HG03103 (cell line): ENCODE data around the gene ATP13A4.

ENCODE experiments used
- ATAC-seq: cut with Tn5 transposase; IDR thresholded peaks from one replicate; pipeline ENCODE4 v1.9.1; 2021; ENCODE audit warnings: low read depth; ENCODE audit not compliant: unreplicated experiment

ATP13A4 gene, protein sequence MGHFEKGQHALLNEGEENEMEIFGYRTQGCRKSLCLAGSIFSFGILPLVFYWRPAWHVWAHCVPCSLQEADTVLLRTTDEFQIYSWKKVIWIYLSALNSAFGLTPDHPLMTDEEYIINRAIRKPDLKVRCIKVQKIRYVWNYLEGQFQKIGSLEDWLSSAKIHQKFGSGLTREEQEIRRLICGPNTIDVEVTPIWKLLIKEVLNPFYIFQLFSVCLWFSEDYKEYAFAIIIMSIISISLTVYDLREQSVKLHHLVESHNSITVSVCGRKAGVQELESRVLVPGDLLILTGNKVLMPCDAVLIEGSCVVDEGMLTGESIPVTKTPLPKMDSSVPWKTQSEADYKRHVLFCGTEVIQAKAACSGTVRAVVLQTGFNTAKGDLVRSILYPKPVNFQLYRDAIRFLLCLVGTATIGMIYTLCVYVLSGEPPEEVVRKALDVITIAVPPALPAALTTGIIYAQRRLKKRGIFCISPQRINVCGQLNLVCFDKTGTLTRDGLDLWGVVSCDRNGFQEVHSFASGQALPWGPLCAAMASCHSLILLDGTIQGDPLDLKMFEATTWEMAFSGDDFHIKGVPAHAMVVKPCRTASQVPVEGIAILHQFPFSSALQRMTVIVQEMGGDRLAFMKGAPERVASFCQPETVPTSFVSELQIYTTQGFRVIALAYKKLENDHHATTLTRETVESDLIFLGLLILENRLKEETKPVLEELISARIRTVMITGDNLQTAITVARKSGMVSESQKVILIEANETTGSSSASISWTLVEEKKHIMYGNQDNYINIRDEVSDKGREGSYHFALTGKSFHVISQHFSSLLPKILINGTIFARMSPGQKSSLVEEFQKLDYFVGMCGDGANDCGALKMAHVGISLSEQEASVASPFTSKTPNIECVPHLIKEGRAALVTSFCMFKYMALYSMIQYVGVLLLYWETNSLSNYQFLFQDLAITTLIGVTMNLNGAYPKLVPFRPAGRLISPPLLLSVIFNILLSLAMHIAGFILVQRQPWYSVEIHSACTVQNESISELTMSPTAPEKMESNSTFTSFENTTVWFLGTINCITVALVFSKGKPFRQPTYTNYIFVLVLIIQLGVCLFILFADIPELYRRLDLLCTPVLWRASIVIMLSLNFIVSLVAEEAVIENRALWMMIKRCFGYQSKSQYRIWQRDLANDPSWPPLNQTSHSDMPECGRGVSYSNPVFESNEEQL

DNA sequence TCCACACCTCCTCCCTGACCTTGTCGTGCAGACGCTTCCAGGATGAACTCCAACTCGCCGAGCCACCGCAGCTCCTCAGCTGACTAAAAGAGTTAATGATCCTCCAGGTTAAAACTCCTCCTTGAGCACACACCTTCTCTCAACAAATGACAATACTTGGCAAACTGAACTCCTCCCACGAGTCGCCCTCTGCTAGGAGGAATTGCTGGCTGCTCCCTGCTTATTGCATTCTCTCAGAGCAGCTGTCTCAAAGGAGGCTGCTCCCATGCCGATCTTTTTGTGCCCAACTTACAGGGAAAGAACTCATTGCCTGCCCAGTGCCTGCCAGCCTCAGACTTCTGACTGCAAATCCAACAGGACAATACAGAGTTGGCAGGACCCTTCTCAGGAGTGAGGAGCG is at the start of gene ATP13A4:
TSS of gene ATP13A4 (minus strand) at position 85 of the 400 bp plus-strand sequence. CDS start 96 bp downstream, outside the sequence.
- ATAC-seq, result no peak

DNA sequence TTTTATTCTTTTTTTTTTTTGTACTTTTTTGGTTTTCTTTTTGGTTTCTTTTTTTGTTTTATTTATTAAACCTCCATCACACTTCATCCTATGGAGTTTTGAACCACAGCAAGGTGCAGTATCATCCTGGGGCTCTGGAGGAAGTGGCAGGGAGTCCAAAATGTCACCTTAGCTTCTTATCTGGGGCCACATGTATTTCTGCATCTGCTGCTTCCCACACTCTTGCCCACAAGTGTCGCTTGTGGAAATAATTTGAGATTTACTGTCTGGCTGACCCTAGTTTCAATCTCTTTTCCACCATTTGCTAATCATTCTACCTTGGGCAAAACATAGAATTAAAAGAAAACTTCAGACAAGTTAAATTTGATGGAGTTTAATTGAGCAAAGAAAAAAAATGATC is 44.7 kb upstream of the ATP13A4 start:
- no peak for ATAC-seq

DNA sequence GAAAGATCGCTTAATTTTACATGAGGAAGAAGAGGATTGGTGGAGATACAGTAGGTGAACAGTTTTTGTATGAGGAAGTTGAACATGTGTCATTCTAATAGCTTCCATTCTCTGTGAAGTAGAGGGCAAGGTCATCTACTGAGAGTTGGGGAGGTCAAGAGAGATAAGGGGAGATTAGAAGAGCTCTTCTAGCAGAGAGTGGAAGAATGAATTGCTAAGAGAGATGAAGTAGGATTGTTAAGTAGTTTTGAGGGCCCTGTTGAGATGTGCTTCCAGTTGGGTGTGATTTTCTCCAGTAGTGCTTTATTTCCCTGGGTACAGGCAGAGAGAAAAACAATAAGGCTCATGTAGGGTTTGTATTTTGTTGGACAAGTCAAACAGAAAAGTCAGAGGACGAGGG is 43.5 kb upstream of the ATP13A4 start:
- no peak for ATAC-seq

DNA sequence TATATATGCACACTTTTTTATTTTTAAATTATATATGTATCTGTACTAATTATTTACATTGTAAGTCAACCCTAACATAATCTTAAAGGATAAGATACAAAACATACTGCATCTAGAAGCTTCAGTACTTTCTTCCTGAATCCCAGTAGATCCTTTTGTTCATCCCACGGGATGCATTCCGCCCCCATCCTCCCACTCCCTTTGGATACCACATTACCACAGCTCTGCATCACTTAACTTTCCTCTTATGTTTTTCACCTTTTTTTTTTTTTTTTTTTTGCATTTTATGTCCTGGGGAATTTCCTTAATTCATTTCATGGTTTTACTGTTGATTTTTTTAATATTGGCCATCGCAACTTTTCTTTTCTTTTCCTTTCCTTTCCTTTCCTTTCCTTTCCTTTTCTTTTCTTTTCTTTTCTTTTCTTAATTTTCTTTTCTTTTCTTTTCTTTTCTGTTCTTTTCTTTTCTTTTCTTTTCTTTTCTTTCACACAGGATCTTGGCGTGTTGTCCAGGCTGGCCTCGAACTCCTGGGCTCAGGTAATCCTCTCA is 41.3 kb upstream of the ATP13A4 start:
- no peak for ATAC-seq

DNA sequence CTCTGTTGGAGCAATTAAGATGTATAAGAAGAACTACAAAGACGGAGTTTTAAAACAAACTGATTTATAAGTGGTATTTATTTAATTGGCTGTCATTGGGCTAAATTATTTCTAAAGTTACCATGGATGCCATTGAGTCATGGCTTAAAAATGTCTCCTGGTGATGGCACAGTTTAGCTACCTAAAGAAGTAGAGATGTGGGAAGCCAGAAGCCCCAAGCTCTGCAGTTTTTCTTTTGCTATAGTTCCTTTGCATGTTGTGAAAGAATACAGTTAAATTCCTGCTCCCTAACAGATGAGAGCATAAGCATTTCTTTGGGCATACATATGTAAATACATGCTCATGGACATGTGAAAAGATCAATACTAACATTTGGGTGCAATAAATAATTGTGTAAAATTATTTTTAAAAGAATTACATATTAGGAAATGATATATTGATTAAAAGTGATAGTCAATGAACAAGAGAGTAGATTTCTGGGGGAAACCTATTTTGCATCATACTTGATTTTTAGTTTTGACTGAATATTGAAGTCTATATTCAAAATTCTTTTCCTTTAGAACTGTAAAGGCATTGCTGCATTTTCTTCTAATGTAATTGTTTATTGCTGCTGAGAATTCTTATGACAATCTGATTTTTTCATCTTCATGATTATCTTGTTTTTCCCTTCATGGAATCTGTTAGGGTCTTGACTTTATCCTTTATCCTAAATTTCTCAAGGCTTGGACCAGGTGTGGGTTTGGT is 40.4 kb upstream of the ATP13A4 start:
- no peak for ATAC-seq

DNA sequence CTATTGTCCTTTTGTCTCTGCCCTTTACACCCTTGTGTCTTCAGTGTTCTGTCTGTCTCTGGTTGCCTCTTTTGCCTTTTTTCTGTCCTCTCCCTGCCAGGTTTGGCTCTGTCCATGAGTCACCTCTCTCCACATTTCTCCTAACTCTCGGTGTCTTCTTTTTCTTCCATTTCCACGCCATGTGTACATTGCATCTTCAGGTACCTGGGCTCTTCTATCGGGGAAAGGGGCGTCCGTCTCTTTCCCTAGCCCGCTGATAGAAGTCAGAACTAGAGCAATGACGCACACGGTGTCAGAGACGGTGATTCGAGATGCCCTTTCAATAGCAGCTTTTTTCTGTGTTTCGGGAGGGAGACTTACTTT is 39.0 kb upstream of the ATP13A4 start:
- ATAC-seq, result no peak

DNA sequence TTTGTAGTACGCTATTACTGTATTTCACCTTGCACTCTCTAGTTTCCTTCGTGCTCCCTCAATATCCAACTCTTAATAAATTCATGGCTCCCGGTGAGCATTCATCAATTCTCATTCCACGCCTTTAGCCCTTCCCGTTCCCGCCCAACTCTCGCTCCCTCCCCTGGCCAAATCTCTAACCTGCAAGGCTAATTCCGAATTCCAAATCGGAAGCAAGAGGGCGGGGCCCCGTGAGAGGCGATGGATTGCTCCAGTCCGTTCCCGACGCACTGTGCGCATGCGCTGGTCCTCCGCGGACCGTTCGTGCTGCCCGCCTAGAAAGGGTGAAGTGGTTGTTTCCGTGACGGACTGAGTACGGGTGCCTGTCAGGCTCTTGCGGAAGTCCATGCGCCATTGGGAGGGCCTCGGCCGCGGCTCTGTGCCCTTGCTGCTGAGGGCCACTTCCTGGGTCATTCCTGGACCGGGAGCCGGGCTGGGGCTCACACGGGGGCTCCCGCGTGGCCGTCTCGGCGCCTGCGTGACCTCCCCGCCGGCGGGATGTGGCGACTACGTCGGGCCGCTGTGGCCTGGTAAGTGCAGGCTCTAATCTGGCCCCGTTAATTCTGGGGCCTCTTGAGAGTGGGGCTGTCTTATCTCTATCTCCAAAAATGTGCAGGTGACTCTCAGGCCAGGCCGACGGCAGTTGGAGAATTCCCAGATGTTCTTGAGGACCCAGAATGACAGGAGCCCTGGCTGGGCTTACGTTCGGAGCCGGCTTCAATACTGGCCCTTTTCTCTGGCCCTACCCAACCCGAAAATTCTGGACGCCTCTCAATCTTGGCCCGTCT is 38.4 kb upstream of the ATP13A4 start, which contains the start of gene OPA1:
TSS of gene OPA1 (plus strand) at position 368 of the 827 bp plus-strand sequence. CDS start at position 538, 170 bp downstream.
- ATAC-seq, result peak; percentile 98

DNA sequence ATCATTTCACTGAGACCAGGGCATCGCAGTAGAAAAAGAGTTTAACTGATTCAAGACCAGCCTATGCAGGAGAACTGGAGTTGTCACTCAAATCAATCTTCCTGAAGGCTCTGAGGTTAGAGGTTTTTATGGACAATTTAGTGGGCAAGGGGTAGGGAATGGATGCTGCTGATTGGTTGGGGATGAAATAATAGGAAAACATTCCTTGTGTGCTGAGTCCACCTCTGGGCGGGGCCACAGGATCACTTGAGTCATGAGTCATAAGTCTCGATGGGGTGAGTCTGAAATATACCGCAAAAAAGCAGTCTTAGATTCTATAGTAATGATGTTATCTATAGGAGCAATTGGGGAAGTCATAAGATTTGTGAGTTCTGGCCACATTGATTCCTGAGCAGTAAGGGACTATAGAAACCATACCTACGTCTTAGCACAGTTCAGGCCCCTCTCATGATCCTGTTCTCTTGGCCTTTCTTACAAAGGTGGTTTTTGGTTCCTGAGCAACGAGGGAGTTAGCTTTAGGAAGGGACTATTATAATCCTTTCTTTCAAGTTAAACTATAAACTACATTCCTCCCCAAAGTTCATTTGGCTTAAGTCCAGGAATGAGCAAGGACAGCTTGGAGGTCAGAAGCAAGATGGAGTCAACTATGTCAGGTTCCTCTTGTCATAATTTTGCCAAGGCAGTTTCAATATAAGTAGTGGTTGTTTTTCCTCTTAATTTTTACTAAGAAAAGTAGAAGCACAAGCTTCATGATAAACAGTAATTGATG is 35.6 kb upstream of the ATP13A4 start:
- no peak for ATAC-seq

DNA sequence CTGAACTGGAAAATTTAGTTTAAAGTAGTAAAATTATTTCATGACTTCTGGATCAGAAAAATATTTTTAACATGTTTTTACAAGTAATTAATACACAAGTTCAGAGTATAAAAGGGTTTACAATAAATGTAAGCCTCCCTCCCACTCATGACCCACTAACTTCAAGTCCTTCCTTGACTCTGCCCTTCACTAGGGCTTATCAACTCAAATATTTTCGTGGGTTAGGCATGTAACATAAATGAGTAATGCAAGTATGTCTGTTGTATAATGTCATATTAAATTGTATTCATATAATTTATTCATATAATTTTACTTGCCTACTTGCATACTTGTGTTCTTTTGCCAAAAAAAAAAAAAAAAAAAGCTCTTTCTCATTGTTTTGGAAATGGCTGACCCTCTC is 34.9 kb upstream of the ATP13A4 start:
- no peak for ATAC-seq

DNA sequence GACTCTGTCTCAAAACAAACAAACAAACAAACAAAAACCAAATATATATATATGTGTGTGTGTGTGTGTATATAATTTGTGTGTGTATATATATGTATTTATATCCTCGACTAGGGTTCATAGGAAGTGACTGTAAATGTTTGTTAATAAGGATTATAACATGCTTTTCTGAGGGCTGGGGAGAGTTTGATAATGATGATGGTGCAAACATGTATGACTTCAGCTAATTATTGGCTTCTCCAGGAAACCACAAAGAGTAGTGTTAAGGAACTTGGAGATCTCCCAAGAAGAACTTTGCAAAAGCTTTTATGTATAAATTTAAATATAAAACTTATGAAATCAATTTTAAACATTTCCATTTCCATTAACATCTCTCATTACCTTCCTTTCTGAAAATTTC is 34.4 kb upstream of the ATP13A4 start:
- no peak for ATAC-seq

DNA sequence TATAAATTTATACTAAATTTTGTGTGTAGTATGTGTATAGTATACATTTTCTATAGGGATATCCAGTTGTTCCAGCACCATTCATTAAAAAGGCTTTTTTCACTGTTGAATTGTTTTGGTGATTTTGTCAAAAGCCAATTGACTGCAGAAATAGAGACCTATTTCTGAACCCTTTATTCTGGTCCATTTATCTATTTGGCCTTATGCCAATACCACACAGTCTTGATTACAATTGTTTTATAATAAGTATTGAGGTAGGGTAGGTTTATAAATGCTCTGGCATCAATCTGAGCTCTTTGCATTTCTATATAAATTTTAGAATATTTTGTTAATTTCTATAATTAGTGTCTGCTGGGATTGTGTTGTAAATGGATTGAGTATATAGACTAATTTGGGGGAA is 31.8 kb upstream of the ATP13A4 start:
- no peak for ATAC-seq

DNA sequence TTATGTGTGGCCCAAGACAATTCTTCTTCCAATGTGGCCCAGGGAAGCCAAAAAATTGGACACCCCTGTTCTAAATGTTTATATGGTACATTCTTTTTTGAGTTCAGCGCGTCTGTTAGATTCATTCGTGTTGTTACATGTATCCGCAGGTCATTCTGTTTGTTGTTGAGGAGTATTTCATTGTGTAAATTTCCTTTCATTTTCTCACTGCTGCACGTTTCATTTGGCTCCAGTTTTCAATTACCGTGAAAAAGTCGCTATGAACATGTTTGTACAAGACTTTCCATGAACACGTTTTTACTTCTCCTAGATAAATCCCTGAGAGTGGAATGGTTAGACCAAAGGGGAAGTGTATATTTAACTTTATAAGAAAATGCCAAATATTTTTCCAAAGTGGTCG is 30.8 kb upstream of the ATP13A4 start:
- ATAC-seq, result no peak

DNA sequence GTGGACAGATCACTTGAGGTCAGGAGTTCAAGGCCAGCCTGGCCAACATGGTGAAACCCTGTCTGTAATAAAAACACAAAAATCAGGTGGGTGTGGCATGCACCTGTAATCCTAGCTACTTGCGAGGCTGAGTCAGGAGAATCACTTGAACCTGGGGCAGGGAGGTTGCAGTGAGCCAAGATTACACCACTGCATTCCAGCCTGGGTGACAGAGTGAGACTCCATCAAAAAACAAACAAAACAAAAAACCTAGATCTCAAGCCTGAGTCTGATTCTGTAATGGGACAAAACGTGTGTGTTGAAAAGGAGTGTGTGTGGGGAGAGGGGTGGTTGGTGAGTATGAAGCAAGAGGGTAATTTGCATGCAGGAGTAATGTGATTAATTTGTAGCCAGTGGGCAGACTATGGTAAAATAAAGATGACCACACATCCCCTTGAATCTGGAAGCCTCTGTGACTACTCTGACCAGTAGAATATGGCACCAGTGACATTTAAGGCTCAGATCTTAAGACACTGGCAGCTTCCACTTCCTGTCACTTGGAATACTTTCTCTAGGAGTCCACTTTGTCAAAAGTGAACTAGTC is 19.9 kb upstream of the ATP13A4 start:
- no peak for ATAC-seq

DNA sequence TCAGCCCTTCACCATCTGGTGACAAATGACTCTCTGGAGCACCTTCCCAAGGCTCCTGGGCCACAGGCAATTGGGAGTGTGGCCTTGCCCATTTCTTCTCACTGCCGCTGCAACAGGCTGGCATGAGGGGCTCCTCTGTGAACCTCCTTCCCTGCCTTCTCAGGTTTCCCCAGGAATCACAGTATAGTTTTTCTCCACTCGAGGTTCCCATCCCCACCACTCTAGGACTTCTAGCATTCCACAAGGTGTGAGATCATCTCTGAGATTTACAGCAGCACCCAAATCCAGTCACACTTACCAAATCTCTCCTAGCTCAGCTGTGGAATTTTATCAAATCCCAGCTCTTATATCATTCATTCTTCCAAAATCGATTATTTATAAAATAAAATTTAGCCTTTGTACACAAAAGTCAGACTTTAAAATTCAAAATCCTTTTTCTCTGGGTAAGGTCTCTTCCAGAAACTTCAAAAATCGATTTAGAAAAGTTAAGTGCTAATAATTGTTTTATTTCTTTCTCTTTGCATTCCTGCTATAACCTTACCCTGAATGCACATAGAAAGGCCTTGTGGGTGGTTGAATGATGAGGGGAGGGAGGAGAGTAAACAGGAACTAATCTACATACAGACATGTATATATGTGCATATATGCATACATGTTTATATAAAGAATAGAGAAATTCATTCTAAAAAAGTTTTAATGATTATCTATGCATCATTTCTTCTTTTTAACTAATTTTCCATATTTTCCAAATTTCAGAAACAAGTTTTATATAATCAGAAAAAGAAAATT is 18.9 kb upstream of the ATP13A4 start:
- no peak for ATAC-seq

DNA sequence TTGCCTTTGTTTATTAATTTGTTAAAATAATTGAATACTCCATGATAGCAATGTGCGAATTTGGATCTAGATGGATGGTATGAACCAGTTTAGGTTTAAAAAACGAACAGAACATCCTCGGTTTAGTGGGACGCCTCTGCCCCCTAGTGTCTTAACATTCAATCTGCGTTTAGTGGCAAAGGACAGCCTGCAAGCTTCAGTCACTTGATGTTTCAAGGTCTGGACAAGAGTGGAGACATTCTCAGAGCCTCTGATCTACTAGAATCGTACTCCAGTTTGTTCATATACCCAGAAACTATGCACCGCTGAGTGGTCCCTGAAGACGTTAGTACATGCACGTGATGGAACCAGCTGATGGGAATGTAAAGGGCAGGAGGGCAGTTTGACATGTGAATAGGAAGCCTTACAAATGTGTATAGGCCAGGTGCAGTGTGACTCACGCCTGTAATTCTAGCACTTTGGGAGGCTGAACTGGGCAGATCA is 17.8 kb upstream of the ATP13A4 start:
- peak; percentile 85 for ATAC-seq

DNA sequence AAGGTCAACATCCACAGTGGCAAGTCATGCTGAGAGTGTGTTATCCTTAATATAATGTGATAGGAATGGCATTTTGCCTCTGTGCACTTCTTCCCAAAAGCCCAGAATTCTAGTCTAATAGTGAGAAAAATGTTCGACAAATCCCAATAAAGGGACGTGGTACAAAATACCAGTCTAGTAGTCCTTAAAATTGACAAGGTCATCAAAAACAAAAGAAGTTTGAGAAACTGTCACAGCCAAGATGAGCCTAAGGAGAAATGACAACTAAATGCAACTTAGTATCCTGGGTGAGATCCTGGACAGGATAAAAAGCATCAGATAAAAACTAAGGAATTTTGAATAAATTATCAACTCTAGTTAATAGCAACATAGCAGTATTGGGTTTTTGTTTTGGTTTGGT is 14.4 kb upstream of the ATP13A4 start:
- ATAC-seq, result no peak

DNA sequence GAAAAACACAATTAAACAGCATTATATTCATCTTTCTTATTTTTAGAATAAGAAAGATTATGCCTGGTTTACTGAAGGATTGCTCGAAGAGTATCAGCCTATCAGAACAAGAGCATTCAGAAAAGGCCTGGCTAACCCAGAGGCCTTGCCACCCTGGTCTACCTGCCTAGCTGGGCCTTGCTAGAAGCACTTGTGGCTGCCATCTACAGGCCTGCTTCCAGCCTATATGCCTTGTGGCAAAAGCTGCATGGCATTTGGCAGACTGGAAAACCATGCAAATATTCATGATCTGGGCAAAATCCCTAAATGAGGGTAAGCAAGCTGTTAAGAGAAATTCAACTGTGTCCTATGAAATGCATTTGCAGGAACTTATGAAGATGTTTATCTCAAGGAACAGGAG is 9.3 kb upstream of the ATP13A4 start:
- ATAC-seq, result no peak
